Measurements from ENCODE around the gene SEPTIN12.

Gene SEPTIN12, protein sequence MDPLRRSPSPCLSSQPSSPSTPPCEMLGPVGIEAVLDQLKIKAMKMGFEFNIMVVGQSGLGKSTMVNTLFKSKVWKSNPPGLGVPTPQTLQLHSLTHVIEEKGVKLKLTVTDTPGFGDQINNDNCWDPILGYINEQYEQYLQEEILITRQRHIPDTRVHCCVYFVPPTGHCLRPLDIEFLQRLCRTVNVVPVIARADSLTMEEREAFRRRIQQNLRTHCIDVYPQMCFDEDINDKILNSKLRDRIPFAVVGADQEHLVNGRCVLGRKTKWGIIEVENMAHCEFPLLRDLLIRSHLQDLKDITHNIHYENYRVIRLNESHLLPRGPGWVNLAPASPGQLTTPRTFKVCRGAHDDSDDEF

DNA sequence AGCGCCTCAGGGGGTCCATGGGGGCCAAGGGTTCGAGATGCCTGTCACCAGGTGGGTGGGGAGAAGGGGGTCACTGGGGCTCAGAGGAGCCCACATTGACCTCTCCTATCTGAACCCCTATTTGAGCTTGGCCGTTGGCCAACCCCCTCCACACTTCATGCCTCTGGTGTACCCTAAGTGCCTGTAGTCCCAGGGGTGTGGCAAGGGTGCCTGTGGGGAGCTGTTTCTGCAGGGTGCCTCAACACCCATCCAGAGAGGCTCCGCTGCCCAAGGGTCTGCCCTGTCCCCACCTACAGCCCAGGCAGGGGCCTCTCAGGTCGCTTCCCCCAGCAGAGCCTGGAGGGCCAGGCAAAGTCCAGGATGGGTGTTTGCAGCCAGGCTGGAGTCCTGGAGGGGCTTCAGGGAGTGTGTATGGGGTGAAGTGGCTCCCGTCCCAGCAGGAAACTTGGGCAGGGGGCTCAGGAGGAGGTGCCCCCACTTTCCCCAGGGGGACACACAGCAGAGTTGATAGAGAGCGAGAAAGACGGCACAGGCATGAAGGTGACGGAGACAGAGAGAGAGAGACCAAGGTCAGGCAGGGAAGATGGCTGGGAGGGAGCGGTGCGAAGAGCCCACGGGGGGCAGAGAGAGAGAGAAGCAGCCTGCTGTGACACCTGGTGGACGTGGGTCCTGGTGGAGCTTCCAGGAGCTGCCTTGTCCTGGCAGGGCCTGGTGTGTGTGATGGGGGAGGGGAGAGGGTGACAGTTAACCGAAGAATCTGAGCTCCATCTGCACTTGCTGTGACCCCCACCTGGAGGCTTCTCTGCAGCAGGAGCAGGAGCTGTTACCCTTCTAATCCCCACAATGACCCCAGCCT lies at the start of gene SEPTIN12:
TSS of gene SEPTIN12 (minus strand) at position 719 of the 856 bp plus-strand sequence. CDS start at position 19, 700 bp downstream.
- no peak for DNase-seq

DNA sequence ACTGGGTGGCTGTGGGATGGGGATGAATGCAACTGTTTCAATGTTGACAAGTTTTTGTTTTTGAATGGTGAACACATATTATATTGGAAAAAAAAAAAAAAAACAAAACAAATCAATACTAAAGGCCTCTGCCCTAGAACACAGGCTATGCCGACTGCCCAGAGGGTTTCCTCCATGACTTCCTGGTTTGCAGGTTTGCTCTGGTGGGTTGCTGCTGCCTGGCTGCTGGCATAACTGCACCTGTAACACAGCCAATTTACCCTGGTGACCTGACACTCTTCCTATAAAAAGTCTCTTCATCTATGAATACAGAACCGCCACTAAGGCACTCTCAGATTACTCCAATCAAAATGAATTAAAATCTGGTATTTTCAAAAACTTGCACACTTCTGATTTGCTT lies 48.6 kb upstream of the SEPTIN12 start:
- no peak for DNase-seq

DNA sequence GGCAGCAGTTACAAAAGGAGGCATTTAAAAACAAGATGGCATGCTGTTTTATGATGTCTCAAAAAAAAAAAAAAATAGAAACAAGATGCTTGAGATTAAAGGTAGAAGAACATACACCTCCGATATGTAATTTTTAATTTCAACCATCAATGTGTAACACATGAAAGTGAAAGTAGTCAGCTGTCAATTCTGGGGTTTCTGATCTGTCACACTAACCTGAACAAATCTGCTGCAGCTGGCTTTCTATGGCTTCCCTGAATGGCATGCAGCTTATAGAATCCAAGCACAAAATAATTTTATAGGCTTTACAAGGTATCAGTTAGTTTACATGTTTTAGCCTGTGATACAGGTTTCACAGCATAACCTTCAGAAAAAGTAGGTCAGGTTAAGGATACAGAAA lies 45.4 kb upstream of the SEPTIN12 start:
- DNase-seq = no peak

DNA sequence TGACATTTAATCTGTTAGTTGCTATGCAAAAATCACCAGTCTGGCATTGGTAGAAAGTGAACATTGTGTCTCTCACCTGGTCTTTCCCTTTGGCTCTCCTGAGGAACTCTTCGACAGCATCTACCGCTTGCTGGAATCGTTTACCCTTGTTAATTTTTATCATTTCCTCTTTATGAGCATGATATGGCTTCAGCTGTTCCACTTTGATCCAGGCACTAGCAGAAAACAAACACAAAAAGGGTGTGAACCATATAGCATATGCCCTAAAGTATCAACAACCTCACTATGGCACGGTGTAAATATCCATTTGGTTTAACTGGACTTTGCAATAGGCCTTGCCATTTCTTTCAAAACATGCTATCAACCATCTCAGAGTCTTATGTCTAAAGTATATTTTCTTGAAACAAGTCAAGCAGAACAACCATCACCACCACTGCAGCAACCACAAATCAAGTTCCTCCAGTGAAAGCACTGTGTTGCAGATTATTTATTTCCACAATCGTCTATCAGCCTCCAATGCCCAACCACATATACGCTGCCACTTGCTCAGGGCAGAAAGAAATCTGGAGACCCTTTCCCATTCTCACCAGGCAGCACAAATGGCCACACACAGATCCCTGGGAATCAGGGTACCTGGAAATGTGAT lies 44.7 kb upstream of the SEPTIN12 start:
- no peak for DNase-seq

DNA sequence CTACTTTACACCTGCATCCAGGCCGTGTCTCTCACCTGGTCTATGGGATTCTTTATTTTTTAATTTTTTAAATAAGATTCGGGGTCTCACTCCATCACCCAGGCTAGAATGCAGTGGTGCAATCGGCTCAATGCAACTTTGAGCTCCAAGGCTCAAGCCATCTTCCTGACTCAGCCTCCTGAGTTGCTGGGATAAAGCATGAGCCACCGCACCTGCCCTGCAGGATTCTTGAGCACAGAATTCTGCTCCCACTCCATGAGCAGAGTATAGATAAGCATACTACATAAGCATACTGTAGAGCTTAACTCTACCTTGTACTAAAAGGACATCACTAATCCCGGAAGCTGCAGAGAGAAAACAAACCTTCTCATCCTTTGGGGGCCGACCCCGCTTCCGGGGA lies 43.5 kb upstream of the SEPTIN12 start:
- DNase-seq = no peak

DNA sequence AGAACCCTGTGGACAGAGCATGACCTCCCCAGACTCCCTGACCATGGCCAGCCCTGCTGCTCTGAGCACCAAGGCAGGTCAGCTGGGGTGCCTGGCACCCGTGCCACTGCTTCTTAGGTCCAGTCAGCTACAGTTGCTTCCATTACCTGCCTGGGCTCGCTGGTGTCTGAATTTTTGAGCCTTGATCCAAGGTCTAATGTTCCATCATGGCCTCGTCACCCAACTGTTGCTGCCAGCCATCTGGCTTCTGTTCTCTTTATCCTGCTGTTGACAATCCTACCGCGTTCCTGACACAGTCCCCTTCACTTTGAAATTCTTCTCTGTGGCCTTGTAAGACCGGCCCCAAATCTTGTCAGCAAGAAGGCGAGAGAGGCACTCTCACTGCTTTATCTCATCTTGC lies 42.3 kb upstream of the SEPTIN12 start:
- no peak for DNase-seq

DNA sequence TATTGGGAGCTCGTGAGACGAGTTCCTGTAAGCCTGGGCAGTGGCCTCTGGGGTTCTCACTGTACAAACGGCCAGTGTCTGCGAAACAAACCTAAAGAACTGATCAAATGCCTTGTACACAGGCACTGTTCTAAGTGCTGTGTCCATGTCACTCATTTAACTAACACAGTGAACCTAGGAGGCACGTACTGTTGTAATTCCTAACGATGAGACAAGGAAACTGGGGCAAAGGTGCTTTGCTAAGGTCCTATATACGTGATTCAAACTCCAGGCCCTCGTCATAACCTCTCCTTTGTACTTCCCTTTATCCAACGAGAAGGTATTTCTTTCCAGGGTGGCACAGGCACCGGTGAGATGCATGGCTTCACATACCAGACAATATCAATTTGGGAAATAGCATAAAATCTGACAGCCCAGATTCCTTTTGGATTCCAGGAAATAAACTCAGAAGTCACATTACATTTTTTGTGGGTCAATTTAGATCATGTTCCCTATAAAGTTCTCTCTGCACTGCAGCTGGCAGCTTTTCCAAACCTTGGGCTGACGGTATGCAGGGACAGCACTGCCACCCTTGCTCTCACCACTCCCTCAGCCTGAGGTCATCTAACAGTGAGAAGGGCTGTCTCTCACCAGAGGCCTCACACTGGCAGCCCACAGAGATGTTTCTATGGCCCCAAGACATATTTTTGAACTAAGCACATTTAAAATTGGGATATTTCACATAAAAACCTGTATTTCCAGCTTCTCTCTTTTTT lies 40.6 kb upstream of the SEPTIN12 start:
- no peak for DNase-seq

DNA sequence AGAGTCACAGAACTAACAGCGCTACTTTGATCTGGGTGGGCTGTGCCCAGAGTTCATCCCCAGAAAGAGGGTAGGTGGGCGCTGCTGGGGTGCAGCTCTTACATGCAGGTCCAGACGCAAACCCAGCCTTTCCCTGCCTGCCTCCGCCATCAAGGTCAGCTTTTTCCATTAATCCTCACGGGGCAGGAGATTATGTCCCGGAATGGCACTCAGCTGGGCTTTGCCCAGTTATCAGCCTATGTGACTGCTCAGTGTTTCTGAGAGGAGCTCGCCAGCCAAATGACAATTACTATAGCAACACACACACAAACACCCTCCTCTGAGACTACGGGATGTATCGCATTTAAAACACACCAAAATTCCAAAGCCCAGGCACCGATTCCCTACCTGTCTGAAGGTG lies 38.8 kb upstream of the SEPTIN12 start:
- no peak for DNase-seq

DNA sequence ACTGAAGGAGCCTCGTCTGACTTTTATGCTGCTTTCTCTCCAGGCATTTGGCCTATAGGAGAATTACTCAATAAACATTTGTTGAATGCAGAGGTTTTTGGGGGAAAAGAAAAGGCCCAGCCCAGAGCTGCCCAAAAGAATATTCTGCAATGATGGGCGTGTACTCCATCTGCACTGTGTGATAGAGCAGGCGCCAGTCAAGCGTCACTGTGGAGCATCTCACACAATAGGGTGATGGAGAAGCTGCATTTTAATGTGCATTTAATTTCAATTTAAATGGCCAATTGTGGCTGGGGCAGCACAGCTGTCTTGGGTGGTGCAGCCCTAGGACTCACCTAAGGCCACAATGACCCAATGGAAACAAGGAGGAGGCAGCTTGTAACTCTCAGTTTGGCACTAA lies 38.4 kb upstream of the SEPTIN12 start:
- no peak for DNase-seq

DNA sequence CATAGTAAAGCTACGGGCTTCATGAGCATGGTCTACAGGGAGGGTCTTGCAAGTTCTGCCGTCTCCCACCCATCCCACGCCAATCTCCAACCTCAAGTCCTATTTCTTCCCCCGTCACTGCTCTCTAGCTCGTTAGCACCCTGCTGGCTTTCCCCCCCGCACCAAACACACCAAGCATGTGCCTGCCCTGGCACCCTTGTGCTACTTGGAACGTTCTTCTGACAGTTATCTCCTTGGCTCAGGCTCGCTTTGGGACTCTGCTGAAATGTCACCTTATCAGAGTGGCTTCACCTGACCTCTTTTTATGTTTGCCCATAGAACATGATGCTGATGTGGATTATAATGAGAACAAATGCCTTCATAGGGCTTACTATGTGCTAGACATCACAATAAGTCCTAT lies 37.1 kb upstream of the SEPTIN12 start:
- no peak for DNase-seq

DNA sequence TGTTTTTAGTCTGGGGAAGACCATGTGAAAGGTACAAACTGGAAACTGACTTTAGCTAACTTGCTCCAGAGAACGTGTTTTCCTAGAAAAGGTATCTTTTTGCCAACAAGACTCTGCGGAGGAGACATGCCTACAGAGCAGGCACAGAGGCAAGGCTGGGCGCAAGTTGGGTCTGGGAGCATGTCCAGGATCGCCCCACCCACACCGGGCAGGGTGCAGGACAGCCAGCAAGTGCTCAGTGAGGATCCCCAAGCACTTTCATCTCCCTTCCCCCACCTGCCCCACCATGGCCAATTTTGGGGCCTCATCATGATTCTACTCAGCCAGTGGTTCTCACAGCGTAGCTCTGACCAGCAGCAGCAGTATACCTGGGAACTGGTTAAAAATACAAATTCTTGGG lies 32.5 kb upstream of the SEPTIN12 start:
- DNase-seq = no peak

DNA sequence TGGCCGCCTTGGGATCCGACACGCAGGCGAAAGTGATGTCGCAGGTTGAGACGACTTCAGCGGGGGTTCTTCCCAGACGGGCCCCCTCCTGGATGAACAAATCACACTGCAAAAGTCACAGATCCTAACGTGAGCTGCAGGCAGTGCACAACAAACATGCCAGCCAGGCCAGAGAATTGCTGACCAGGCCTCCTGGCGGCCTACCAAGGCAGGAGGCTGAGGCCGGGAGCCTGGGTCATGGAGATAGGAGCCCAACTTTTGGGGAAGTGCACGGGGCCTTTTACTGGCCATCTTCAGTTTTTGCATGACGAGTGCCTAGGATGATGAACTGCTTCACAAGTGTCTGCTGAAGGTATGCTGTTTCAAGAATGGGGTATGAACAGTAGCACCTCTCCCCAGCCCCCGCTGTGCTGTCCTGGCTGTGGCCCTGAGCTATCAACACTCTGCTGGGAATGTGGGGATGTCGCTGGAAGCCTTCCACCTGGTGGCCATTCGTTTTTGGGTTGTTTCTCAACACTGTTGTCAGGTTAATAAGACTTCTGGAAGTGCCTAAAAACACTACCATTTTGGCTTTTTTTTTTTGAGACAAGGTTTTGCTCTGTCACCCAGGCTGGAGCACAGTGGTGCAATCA lies 26.5 kb upstream of the SEPTIN12 start:
- no peak for DNase-seq

DNA sequence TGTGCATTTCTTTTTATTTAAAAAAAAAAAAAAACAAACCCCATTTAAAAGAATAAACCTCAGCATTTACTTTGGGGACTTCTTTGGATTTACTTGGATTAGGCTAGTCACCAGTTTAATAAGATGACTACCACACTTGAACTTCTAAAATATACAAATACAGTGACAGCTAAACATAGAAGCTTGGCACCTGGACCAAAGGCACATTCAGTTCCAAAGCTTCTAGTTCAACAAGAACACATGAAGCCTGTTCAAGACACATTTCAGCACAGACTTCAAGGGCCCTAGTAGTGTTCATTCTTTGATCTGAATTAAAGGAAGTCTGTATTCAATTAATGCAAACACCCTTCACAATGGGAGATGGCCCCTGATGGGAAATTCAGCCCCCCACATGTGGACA lies 25.9 kb upstream of the SEPTIN12 start:
- no peak for DNase-seq

DNA sequence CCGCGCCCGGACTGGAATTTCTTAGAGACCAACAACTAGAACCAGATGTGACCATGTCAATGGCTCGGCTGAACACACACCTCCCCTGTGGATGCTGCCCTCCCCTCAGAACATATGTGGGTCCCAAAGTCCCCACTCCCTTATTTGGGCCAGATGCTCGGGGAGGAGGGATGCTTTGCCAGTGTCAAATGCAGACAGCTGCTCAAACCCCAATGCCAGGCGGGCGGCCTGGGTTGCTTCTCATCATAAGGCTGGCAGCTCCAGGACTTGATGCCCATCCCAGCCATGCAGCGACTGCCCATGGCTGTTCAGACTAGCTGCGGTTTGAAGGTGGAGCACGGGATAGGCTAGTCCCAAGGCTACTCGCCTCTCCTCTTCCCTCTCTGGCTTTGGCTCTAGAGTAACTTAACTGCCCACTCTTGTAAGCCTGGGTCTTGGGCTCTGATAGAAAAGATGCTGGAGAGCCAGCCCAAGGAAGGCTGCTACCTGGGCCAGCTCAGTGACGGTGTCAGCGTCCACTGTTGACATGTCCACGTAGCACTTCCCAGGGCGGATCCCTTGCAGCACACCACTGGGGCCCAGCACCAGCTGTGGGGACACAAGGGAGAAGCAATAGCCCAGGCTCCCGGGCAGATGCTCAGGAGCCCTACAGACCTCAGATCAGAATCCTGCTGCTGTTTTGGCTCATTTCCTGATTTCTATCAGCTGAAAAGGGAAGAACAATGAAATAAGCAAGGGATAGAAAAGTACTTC lies 25.3 kb upstream of the SEPTIN12 start:
- DNase-seq = no peak

DNA sequence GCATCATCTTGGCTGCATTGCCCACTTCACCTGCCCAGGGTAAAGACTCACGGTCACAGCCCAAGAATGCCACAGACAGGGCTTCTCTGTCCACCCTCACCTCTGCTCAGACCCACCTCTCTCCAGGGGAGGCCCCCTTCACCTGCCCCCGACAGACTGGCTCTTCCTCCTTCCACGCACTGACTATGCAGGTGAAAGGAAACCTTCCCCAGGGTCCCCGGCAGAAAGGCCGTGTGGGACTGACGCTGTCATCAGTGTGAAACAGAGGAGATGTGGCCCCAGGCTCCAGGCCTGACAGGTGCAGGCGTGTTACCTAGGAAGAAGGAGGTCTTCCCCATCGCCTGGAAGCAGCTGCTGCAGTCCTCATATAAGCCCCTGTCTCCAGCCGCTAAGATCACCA lies 23.6 kb upstream of the SEPTIN12 start:
- no peak for DNase-seq

DNA sequence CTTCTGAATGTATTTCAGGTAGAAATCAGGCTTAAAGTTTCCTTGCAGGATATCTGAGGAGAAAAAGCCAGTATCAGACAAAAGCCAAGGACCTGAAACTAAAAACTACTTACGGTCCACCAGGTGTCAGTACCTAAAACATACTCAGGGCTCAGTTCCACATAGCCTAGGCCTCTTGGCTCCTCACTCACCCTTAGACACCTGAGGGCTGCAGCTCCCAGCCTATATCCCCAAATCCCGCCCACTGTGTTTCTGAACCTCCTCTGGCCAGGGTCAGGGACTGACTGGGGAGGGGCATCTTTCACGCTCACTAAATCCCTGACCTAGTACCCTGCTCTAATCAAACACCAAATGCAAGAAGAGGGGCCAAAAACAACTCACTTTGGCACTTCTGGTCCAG lies 23.1 kb upstream of the SEPTIN12 start:
- DNase-seq = no peak

DNA sequence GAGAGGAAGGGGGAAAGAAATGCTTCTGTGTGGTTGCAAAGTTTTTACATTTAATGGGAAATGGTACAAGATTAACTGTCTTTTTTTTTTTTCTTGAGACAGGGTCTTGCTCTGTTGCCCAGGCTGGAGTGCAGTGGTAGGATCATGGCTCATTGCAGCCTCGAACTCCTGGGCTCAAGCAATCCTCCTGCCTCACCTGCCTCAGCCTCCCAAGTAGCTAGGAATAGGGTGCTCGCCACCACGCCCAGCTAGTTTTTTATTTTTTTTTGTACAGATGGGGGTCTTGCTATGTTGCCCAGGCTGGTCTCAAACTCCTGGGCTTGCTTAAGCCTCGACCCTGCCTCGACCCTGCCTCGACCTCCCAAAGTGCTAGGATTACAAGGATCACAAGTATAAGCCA lies 18.1 kb upstream of the SEPTIN12 start:
- no peak for DNase-seq

DNA sequence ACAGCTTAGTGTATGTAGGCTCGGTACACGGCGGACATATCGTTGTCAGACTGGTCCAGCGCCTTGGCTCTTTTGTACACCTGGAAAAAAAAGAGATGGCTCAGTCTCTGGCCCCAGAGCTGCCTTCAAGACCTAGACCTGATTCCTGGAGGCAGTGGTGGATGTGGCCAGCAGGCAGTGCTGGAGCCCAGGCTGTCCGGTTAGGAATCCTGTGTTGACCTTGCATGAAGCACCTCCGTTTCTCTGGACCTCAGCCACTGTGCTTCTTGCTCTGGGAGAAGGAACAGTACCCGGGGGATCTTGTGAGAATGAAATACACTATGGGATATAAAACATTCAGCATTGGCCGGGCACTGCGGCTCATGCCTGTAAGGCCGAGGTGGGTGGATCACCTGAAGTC lies 17.1 kb upstream of the SEPTIN12 start:
- no peak for DNase-seq

DNA sequence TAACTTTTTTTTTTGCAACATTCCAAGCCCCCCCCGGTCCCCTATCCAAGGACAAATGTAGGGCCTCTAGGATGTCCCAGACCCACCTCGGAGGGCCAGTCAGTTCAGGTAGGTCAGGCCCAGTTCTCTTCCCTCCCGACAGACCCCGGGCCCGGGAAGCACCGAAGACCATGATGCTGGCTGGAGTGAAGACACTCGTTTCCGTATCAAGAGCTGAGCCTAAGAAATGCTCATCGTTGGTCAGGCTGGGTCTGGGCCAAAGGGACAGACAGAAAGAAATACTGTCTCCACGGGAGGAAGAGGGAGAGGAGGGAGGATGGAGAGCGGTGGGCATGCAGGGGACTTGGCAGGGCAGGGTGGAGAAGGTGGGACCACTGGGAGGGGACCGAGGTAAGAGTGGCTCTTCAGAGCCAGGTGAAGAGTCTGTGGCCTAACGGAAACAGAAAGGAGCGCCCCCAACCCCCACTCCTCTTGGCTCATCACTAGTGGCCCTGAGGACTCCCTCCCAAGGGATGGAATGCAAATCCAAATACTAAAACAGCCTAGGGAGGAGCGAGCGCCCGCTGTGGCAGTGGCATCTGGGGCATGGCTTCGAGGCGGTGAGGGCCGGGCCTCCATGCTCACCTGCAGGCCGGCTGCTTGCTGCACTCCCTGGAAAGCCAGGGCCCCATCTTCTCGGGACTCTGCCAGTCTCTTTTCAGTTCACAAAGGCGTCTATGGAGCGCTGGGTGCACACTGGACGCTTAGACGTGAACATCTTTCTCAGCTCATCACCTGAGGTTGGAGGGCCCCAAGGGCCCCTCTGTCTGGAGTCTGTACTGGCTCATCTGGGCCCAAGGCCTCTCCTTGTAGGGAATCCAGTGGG lies 16.0 kb upstream of the SEPTIN12 start:
- DNase-seq = no peak

DNA sequence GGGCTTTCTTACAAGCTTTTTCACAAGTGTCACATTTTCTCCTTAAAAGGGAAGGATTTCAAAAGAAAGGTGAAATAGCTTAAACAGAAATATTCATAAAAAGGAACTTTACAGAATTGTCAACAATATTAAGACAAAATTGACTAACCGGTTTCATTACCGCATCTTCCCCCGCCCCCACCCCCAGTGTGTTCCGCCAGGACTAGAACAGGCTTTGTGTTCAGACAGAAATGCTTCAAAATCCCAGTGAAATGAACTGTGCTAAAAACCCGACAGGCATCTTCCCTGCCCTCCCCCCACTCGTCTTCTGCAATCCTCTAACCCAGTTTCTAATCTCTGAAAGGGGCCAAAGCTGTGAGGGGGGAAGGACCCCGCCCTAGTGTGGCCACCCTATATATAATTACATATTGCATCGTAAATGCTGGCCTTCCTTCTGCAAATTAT lies 15.3 kb upstream of the SEPTIN12 start:
- no peak for DNase-seq

Measured in EL (cell line).